KMS-11 (cell line): ENCODE results near the gene U2AF1L4.

Experiments used
- H2AFZ ChIP-seq: fragments of 200-600 bp; sonication (generic); 2 replicates; pipeline ENCODE4 v1.6.1; 2016; ENCODE audit warnings: antibody characterized with exemption, mixed run types, low read depth
- H3K27ac ChIP-seq: fragments of 200-600 bp; sonication (generic); 2 replicates; pipeline ENCODE4 v1.6.1; 2016; ENCODE audit warnings: mild to moderate bottlenecking, mixed run types
- H3K27me3 ChIP-seq: fragments of 200-600 bp; sonication (generic); 2 replicates; pipeline ENCODE4 v1.6.1; 2017; ENCODE audit warnings: mild to moderate bottlenecking, low read depth, mixed run types, moderate library complexity; ENCODE audit not compliant: insufficient read depth
- H3K36me3 ChIP-seq: fragments of 200-600 bp; sonication (generic); 2 replicates; pipeline ENCODE4 v1.6.1; 2017; ENCODE audit warnings: mild to moderate bottlenecking, mixed run types; ENCODE audit not compliant: insufficient read depth
- H3K4me1 ChIP-seq: fragments of 200-600 bp; sonication (generic); 2 replicates; pipeline ENCODE4 v1.6.1; 2016; ENCODE audit warnings: mild to moderate bottlenecking, low read depth, mixed run types; ENCODE audit not compliant: poor library complexity, severe bottlenecking
- H3K4me2 ChIP-seq: fragments of 200-600 bp; sonication (generic); 2 replicates; pipeline ENCODE4 v1.7.0; 2016; ENCODE audit warnings: mild to moderate bottlenecking, mixed run types
- H3K4me3 ChIP-seq: fragments of 200-600 bp; sonication (generic); IDR thresholded peaks from 2 replicates; pipeline ENCODE4 v1.6.1; 2017; ENCODE audit warnings: low read depth, low read length, mixed read lengths; ENCODE audit not compliant: insufficient read depth
- H3K79me2 ChIP-seq: fragments of 200-600 bp; sonication (generic); 2 replicates; pipeline ENCODE4 v1.6.1; 2016; ENCODE audit warnings: low read depth, mixed run types; ENCODE audit not compliant: insufficient read depth
- H3K9ac ChIP-seq: fragments of 200-600 bp; sonication (generic); 2 replicates; pipeline ENCODE4 v1.6.1; 2016; ENCODE audit warnings: mild to moderate bottlenecking, mixed run types
- H4K20me1 ChIP-seq: fragments of 200-600 bp; sonication (generic); 2 replicates; pipeline ENCODE4 v1.6.1; 2016; ENCODE audit warnings: mild to moderate bottlenecking, mixed run types; ENCODE audit not compliant: insufficient read depth
- TF ChIP-seq, protein P1 (sequence below): fragments of 200-600 bp; sonication (generic); conservative IDR thresholded peaks from 2 replicates; pipeline ENCODE4 v1.6.1; 2017; ENCODE audit warnings: low read depth, mild to moderate bottlenecking, antibody characterized with exemption, low read length, moderate library complexity, mixed read lengths

Gene U2AF1L4

DNA sequence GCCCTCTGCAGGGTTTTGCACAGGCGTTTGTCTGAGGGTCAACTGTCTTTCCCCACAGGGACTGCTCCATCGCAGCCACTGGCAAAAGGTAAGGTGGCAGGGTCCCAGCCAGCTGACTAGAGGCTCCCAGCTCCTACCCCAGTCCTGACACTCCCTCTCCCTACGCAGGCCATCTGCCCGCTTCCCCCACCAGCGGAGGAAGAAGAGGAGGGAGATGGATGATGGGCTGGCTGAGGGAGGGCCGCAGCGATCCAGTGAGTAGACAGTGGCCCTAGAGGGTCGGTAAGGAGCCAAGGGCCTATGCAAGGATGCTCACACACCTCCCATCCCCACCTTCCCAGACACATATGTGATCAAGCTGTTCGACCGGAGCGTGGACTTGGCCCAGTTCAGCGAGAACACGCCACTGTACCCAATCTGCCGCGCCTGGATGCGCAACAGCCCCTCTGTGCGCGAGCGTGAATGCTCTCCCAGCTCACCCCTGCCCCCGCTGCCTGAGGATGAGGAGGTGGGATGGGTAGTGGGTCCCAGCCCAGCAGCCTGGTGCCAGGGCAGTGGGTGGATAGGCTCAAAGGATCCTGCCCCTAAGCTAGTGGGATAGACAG is 7.6 kb upstream of the U2AF1L4 start:
- H3K4me3 ChIP-seq: no peak overlapping the region
- H4K20me1 ChIP-seq: no peaks in the 10 kb centered on the region
- no peak overlapping the region for H3K27ac ChIP-seq
- no peak overlapping the region for H3K4me2 ChIP-seq
- H2AFZ ChIP-seq: no peak overlapping the region
- H3K4me1 ChIP-seq: peaks cover 15% of the 10 kb centered on the region
- no peaks in the 10 kb centered on the region for H3K27me3 ChIP-seq
- H3K36me3 ChIP-seq: no peaks in the 10 kb centered on the region
- 0 out of 2 replicates have a peak, but pooled peaks cover 4% of the 10 kb centered on the region for H3K79me2 ChIP-seq
- no peak overlapping the region for H3K9ac ChIP-seq
- TF ChIP-seq, protein P1, sequence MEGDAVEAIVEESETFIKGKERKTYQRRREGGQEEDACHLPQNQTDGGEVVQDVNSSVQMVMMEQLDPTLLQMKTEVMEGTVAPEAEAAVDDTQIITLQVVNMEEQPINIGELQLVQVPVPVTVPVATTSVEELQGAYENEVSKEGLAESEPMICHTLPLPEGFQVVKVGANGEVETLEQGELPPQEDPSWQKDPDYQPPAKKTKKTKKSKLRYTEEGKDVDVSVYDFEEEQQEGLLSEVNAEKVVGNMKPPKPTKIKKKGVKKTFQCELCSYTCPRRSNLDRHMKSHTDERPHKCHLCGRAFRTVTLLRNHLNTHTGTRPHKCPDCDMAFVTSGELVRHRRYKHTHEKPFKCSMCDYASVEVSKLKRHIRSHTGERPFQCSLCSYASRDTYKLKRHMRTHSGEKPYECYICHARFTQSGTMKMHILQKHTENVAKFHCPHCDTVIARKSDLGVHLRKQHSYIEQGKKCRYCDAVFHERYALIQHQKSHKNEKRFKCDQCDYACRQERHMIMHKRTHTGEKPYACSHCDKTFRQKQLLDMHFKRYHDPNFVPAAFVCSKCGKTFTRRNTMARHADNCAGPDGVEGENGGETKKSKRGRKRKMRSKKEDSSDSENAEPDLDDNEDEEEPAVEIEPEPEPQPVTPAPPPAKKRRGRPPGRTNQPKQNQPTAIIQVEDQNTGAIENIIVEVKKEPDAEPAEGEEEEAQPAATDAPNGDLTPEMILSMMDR: no peak

DNA sequence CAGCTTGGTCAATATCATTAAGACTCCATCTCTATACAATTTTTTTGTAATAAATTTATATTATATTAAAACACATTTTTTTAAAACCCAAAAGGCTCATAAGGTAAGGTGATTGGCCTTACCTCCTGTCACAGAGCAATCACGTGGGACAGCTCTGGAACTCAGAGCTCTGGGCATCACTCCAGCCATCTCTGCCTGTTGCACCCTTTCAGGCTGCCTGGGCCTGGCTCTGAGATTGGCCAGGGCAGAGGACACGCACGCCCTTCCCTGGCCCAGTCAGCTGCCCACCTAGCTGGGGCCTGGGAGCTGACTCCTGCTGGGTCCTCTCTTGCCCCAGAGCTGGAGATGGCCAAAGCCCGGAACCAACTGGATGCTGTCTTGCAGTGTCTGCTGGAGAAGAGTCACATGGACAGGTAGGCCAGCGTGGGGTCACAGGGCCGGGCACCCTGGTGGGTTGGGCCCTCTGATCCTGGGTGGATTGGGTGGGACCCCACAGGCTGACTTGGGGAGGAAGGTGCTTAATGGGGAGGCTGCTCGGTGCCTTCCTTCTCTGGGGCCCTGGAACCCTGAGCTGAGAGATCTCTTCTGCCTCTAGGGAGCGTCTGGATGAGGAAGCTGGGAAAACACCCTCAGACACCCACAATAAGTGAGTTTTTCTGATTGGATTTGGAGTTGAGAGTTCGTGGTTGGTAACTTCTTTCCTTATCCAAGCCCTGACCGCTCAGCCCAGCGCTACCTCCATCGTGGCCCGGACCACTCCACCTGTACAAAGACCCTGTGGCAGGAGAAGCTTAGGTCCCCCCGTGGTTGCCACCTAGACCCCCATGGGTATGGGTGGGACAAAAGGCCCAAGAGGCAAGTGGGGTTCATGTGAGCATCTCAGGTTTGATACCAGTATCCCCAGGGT is 6.9 kb upstream of the U2AF1L4 start:
- H3K27ac ChIP-seq: no peak overlapping the region
- H3K36me3 ChIP-seq: no peaks in the 10 kb centered on the region
- no peak overlapping the region for H3K4me3 ChIP-seq
- TF ChIP-seq, protein P1: no peak
- H3K27me3 ChIP-seq: no peaks in the 10 kb centered on the region
- H3K4me1 ChIP-seq: peaks cover 17% of the 10 kb centered on the region
- no peak overlapping the region for H2AFZ ChIP-seq
- no peak overlapping the region for H3K4me2 ChIP-seq
- H4K20me1 ChIP-seq: no peaks in the 10 kb centered on the region
- no peak overlapping the region for H3K9ac ChIP-seq
- 0 out of 2 replicates have a peak, but pooled peaks cover 4% of the 10 kb centered on the region for H3K79me2 ChIP-seq

DNA sequence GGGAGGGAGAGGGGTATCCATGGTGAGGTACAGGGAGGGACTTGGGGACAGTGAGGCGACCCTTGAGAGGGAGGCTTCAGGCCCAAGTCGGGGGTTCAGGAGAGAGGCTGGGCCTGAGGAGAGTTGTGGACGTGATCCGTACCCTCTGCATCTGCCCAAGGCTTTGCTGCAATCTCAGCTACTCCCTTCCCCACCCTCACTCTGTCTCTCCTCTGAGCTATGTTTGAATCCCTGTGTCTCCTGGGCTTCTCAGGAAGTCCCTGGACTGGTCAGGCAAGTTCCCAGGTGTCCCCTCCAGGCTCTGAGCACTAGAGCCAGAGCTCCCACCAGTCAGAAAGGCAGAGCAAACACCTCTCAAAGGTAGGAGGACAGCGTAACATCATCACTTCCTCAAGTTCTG is 4.9 kb upstream of the U2AF1L4 start:
- no peak overlapping the region for H3K27ac ChIP-seq
- no peak overlapping the region for H3K9ac ChIP-seq
- TF ChIP-seq, protein P1: no peak
- no peaks in the 10 kb centered on the region for H4K20me1 ChIP-seq
- H3K4me1 ChIP-seq: peaks cover 22% of the 10 kb centered on the region
- no peaks in the 10 kb centered on the region for H3K36me3 ChIP-seq
- H3K4me2 ChIP-seq: no peak overlapping the region
- H3K27me3 ChIP-seq: no peaks in the 10 kb centered on the region
- H2AFZ ChIP-seq: no peak overlapping the region
- H3K4me3 ChIP-seq: no peak overlapping the region
- peaks cover 4% of the 10 kb centered on the region; the same call in 1 of the 2 replicates for H3K79me2 ChIP-seq

DNA sequence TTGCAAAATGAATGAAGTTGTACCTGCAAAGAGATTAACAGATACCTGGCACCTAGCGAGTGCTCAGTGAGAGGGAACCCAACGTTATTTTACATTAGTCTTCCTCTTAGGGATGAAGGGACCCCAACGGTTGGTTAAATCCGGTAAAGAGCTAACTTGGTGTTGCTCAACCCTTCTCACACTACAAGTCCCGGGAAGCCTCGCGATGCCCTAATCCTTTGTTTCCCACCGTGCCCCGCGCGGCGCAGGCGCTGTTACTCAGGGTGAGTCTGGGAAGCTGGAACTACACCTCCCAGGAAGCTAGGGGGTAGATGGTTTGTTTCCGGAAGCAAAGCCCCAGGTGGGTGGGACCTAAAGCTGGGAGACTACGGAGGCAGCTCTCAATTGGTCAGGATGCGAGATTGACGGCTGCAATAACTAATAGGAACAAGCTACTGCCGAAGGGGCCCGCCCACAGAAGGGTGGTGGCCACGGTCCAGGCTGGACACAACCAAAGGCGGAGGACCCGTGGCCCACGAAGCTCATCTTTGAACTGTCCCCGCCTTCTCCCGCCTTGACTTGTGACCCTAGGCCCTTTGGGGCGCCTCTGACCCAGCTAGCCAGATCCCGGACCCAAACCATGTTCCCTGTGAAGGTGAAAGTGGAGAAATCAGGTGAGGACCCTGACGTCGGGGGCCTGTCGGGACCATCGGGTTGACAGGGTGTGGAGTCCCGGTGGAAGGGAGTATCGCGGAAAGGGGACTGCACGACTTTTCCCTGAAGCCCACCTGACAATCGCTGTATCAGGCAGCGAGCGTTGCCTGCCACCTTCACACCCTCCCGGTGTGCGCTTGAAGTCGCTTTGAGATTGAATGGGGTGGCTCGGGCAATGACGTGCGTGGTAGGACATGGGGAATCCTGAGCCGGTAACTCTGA is 3.1 kb upstream of the U2AF1L4 start, which contains the start of gene LIN37:
Gene LIN37 (plus strand): TSS at position 471 of the 915 bp plus-strand sequence. CDS start 149 bp downstream, at position 620.
- Histone ChIP-seq H3K4me1 (peaks cover 33% of the 10 kb centered on the region), H3K27ac (no peak within 1 kb of the TSS)

More for the DNA sequence above, 3.1 kb upstream of the U2AF1L4 start, which contains the start of gene LIN37:
- Histone ChIP-seq H3K4me3 (peak within 1 kb of the TSS; percentile 51), H3K4me2 (peak within 1 kb of the TSS; percentile 64), H4K20me1 (no peaks in the 10 kb centered on the region), H2AFZ (peak within 1 kb of the TSS; percentile 71; the same call in 1 of the 2 replicates), H3K36me3 (no peaks in the 10 kb centered on the region), H3K9ac (peak within 1 kb of the TSS; percentile 33; the same call in 1 of the 2 replicates), H3K79me2 (peaks cover 4% of the 10 kb centered on the region; the same call in 1 of the 2 replicates), H3K27me3 (no peaks in the 10 kb centered on the region)
- TF ChIP-seq, protein P1: no peak
